Adrenal gland (tissue), 12 donors: ENCODE measurements around the gene ROBO2. TPM values are rescaled to one million over a fixed set of nuclear protein-coding genes. Genes with fewer than 3 reads are reported as not detected.

Experiments
- DNase-seq, 7 donors: peaks; one replicate each; pipeline ENCODE4 v3.0.0-alpha.2; 2019 to 2020
- H3K27ac ChIP-seq, 5 donors: fragments of 200-600 bp; sonication (generic) in 4 of 5; 1 replicate in 3 of 5; 2 replicates in 2 of 5; pipeline versions ENCODE4 v1.5.1 to v1.8.0; 2016 to 2020; ENCODE audit warnings: mild to moderate bottlenecking in 1 of 5
- H3K27me3 ChIP-seq: fragments of 200-600 bp; 2 replicates; pipeline ENCODE4 v1.8.0; 2021
- H3K36me3 ChIP-seq, 2 donors: fragments of 200-600 bp; replicated peaks in 1 of 2; 1 replicate in 1 of 2; 2 replicates in 1 of 2; pipeline versions ENCODE4 v1.5.1 to v1.8.0; 2018 to 2022
- H3K4me1 ChIP-seq, 2 donors: fragments of 200-600 bp; replicated peaks in 1 of 2; 1 replicate in 1 of 2; 2 replicates in 1 of 2; pipeline versions ENCODE4 v1.5.1 to v1.8.0; 2018 to 2021
- H3K4me3 ChIP-seq, 4 donors: fragments of 200-600 bp; sonication (generic) in 3 of 4; one replicate each; pipeline ENCODE4 v1.5.1; 2016 to 2018
- H3K9me3 ChIP-seq, 3 donors: fragments of 200-600 bp; sonication (generic) in 1 of 3; replicated peaks in 1 of 3; 1 replicate in 2 of 3; 2 replicates in 1 of 3; pipeline versions ENCODE4 v1.5.1 to v1.8.0; 2016 to 2021
- POLR2A ChIP-seq, 2 donors: fragments of 450-650 bp; IDR thresholded peaks; one replicate each; pipeline ENCODE4 v1.6.1; 2017; ENCODE audit warnings: antibody characterized with exemption in 2 of 2, mild to moderate bottlenecking in 2 of 2, moderate library complexity in 1 of 2
- WGBS, 4 donors: extraction: QIAGEN DNeasy Blood & Tissue Kit in 2 of 4; methylation state at CpG; one replicate each; pipeline versions ENCODE4 v1.1.5 to v1.1.7; 2013 to 2017; 5-methylcytosine and 5-hydroxymethylcytosine counted together
- intact Hi-C, 2 donors: fragments of 100-400 bp; cut with DNase I; formaldehyde crosslinking; loops; one replicate each; pipeline versions ENCODE4 v1.14.1 to v1.15.0; 2022 to 2023
- polyA plus RNA-seq, 3 donors: library from polyadenylated mRNA; stranded (reverse); fragments of 200-250 nt in 2 of 3; fragments of 350-450 nt in 1 of 3; fragmentation: Illumina TruSeq in 1 of 3; extraction: RNeasy Lipid Tissue Mini Kit (QIAGEN cat#74804) in 1 of 3; gene quantifications; one replicate each; pipeline ENCODE4 v1.2.3, GENCODE V29; 2013 to 2014
- total RNA-seq, 9 donors: library from RNA; depleted of rRNA in 4 of 9; stranded (reverse); fragments of >200 nt in 4 of 9; fragments of 120-200 nt in 1 of 9; fragmentation: NEBNext Ultra II Directional in 1 of 9; extraction: Animal tissue kit (Norgen Biotek cat#: 25700) in 1 of 9; gene quantifications; one replicate each; pipeline versions ENCODE4 v1.1.0 to v1.2.4, GENCODE V29; 2013 to 2023
- TF ChIP-seq, protein P1 (sequence below), 6 experiments: fragments of 450-650 bp in 4 of 6; fragments of 200-600 bp in 2 of 6; sonication (generic) in 1 of 6; IDR thresholded peaks; 1 replicate in 5 of 6; 2 replicates in 1 of 6; pipeline versions ENCODE4 v1.5.1 to v1.8.0; 2016 to 2021; ENCODE audit warnings: antibody characterized with exemption in 6 of 6, mild to moderate bottlenecking in 2 of 6, moderate library complexity in 1 of 6
- donor health status: healthy with polysubstance abuse.
- donor health status: Bipolar disorder and iron deficiency.
- donor health status: DM: yes; HTN: yes; CAD: no.
- donor health status: DM: no; HTN: no; CAD: no.
- donor health status: DM: no; HTN: no; CAD: no.
- donor health status: DM: yes; HTN: yes; CAD: no.

ROBO2 gene
- total and polyA plus RNA-seq, 12 donors: 0.30 to 9.9 (median 2.5) TPM; not detected in 1

DNA sequence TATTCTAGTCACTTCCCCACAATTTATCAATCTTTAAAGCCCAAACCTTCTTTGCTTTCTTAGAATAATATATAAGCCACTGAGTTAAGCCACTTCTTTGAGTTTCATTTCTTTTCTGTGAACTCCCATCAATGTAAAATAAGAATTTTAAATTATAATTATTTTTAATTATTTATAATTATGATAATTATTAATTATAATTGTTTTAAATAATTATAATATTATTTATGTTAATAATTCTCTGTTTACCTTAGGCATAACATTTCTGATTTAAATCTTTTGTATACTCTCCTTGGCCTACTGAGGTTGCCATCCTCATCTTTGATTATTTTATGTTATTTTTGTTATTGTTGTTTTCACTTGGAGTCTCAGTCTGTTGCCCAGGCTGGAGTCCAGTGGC lies 644.2 kb downstream of the ROBO2 start:
- DNase-seq: no peak
- H3K27ac ChIP-seq: no peak overlapping the region
- TF ChIP-seq POLR2A (IDR thresholded peaks at IDR 0.05): no peak
- TF ChIP-seq, protein P1, sequence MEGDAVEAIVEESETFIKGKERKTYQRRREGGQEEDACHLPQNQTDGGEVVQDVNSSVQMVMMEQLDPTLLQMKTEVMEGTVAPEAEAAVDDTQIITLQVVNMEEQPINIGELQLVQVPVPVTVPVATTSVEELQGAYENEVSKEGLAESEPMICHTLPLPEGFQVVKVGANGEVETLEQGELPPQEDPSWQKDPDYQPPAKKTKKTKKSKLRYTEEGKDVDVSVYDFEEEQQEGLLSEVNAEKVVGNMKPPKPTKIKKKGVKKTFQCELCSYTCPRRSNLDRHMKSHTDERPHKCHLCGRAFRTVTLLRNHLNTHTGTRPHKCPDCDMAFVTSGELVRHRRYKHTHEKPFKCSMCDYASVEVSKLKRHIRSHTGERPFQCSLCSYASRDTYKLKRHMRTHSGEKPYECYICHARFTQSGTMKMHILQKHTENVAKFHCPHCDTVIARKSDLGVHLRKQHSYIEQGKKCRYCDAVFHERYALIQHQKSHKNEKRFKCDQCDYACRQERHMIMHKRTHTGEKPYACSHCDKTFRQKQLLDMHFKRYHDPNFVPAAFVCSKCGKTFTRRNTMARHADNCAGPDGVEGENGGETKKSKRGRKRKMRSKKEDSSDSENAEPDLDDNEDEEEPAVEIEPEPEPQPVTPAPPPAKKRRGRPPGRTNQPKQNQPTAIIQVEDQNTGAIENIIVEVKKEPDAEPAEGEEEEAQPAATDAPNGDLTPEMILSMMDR (IDR thresholded peaks at IDR 0.05): no peak
- H3K4me3 ChIP-seq: no peak overlapping the region
- intact Hi-C loops: no loop called here
- H3K4me1 ChIP-seq: no peaks in the 10 kb centered on the region
- H3K27me3 ChIP-seq: no peaks in the 10 kb centered on the region
- no peaks in the 10 kb centered on the region for H3K36me3 ChIP-seq
- peaks cover 0 to 9% (median 0%) of the 10 kb centered on the region in 3 donors for H3K9me3 ChIP-seq

DNA sequence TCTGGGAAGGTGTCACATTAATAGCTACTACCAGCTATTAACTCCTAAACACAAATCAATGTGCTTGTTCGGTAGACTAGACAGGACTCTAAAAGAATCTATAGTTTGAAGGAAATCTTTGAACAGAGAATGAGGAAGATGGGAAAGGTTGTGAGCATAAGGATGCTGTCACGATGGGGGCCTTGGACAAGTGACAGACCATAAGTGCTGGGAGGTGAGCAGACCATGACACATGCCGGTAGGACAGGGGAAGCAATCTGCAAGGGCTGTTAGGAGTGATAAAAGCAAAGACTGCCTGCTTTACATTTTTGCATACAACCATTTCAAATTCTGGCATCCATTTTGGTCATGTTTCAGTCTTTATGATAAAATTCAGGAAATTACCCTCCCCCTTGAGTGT lies 645.8 kb downstream of the ROBO2 start:
- no peaks in the 10 kb centered on the region for H3K4me1 ChIP-seq
- H3K36me3 ChIP-seq: no peaks in the 10 kb centered on the region
- H3K27ac ChIP-seq: no peak overlapping the region
- no peaks in the 10 kb centered on the region for H3K27me3 ChIP-seq
- intact Hi-C loops: no loop called here
- H3K4me3 ChIP-seq: no peak overlapping the region
- DNase-seq: no peak
- WGBS, 4 donors: 78 to 80% (median 80%) methylated on average over 3 of the region's 3 CpGs
- H3K9me3 ChIP-seq: peaks cover 0 to 9% (median 0%) of the 10 kb centered on the region in 3 donors
- TF ChIP-seq, protein P1 (IDR thresholded peaks at IDR 0.05): no peak
- TF ChIP-seq POLR2A (IDR thresholded peaks at IDR 0.05): no peak

DNA sequence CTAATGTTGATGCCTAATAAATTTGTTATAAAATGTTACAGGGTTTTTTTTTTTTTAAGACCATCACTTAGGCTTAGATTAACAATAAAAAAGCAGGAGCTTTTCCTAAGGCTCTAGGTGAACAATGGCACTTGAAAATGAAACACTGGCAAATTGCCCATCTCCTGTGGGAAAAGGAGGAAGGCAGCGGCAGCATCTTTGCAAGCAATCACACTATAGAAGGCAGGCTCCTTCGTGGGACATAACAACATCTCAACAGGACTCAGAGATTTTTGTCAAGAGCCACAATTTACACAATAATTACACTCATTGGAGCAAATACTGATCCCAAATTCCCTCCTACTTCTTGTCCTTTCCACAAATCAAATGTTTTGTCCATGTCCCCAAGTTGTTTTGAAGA lies 646.7 kb downstream of the ROBO2 start:
- Histone ChIP-seq H3K27me3 (no peaks in the 10 kb centered on the region), H3K36me3 (no peaks in the 10 kb centered on the region), H3K27ac (no peak overlapping the region), H3K4me3 (no peak overlapping the region), H3K9me3 (peaks cover 0 to 9% (median 0%) of the 10 kb centered on the region in 3 donors), H3K4me1 (no peaks in the 10 kb centered on the region)
- 16 to 46% (median 31%) methylated on average over 2 of the region's 2 CpGs for WGBS, 4 donors
- no peak for DNase-seq
- no peak for TF ChIP-seq POLR2A (IDR thresholded peaks at IDR 0.05)
- TF ChIP-seq, protein P1 (IDR thresholded peaks at IDR 0.05): no peak
- intact Hi-C loops: no loop called here

DNA sequence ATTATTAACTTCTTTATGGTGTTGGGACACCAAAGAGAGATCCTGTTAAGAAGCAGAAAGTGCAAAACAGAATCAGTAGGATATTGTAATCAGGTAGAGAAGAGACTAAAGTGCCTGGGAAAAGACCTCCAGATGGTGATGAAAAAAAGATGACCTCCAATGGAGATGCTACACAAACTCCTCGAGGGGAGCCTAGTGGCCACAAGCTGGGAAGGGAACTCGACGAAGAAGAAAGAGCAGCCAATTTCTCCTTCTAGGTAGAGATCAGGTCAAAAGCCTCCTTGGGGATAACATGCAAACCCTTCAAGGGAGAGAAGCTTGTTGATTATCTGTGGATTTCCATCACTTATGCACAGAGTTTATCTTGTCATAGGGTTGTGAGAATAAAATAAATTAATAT lies 647.6 kb downstream of the ROBO2 start:
- no peak for TF ChIP-seq POLR2A (IDR thresholded peaks at IDR 0.05)
- TF ChIP-seq, protein P1 (IDR thresholded peaks at IDR 0.05): no peak
- Histone ChIP-seq H3K36me3 (no peaks in the 10 kb centered on the region), H3K4me1 (no peaks in the 10 kb centered on the region), H3K4me3 (no peak overlapping the region), H3K27me3 (no peaks in the 10 kb centered on the region), H3K27ac (no peak overlapping the region), H3K9me3 (peaks cover 0 to 1% (median 0%) of the 10 kb centered on the region in 3 donors)
- 55 to 70% (median 64%) methylated on average over 3 of the region's 3 CpGs for WGBS, 4 donors
- intact Hi-C loops: no loop called here
- no peak for DNase-seq
